Natural killer cell (primary cell): ENCODE data around the gene POR. TPM values are rescaled to one million over a fixed set of nuclear protein-coding genes. Genes with fewer than 3 reads are reported as not detected.
A peak's percentile ranks its signal among the peaks of the same experiment; 100 is the strongest.

ENCODE experiments used
- ATAC-seq, 3 donors: fragments of 150-1000 bp in 2 of 3; fragments of 200-7000 bp in 1 of 3; cut with Tn5 transposase; 1 replicate in 1 of 3; 2 replicates in 2 of 3; pipeline ENCODE4 v1.10.0; 2021; ENCODE audit warnings: mild to moderate bottlenecking in 2 of 3, moderate library complexity in 2 of 3
- DNase-seq, 2 donors: peaks; one replicate each; pipeline versions ENCODE4 v3.0.0 to v3.0.0-alpha.2; 2013 to 2021; ENCODE audit warnings: mixed read lengths in 1 of 2
- H3K27ac ChIP-seq: one replicate; pipeline ENCODE4 v1.5.1; 2013; ENCODE audit warnings: mild to moderate bottlenecking, low read length
- H3K27me3 ChIP-seq: one replicate; pipeline ENCODE4 v1.6.1; 2013; ENCODE audit warnings: low read length; ENCODE audit not compliant: control insufficient read depth, insufficient read depth
- H3K36me3 ChIP-seq: one replicate; pipeline ENCODE4 v1.6.1; 2013; ENCODE audit warnings: low read length; ENCODE audit not compliant: control insufficient read depth, insufficient read depth
- H3K4me1 ChIP-seq: one replicate; pipeline ENCODE4 v1.6.1; 2013; ENCODE audit warnings: low read length; ENCODE audit not compliant: control insufficient read depth, insufficient read depth
- H3K4me3 ChIP-seq: one replicate; pipeline ENCODE4 v1.5.1; 2013; ENCODE audit warnings: low read length
- H3K9me3 ChIP-seq: one replicate; pipeline ENCODE4 v1.6.1; 2013; ENCODE audit warnings: low read length; ENCODE audit not compliant: control insufficient read depth, insufficient read depth
- H3K27ac Mint-ChIP-seq, 2 donors: one replicate each; pipeline ENCODE4 v1.8.0; 2022; ENCODE audit warnings: mild to moderate bottlenecking in 2 of 2, mixed read lengths in 2 of 2, moderate library complexity in 1 of 2
- H3K27me3 Mint-ChIP-seq, 2 donors: one replicate each; pipeline ENCODE4 v1.8.0; 2022; ENCODE audit warnings: low read depth in 2 of 2, mixed read lengths in 2 of 2
- H3K36me3 Mint-ChIP-seq: one replicate; pipeline ENCODE4 v1.8.0; 2022; ENCODE audit warnings: mixed read lengths
- H3K4me1 Mint-ChIP-seq, 2 donors: one replicate each; pipeline ENCODE4 v1.8.0; 2022; ENCODE audit warnings: mixed read lengths in 2 of 2
- H3K4me3 Mint-ChIP-seq: one replicate; pipeline ENCODE4 v1.8.0; 2022; ENCODE audit warnings: mild to moderate bottlenecking, moderate library complexity, mixed read lengths
- H3K9me3 Mint-ChIP-seq, 2 donors: one replicate each; pipeline ENCODE4 v1.8.0; 2022; ENCODE audit warnings: mixed read lengths in 2 of 2
- CTCF ChIP-seq: fragments of 200-600 bp; IDR thresholded peaks from one replicate; pipeline ENCODE4 v1.8.0; 2022; ENCODE audit warnings: antibody characterized with exemption
- WGBS: methylation state at CpG from one replicate; pipeline ENCODE4 v1.1.7; 2013; ENCODE audit warnings: missing lambda C conversion rate; ENCODE audit not compliant: insufficient coverage; 5-methylcytosine and 5-hydroxymethylcytosine counted together
- intact Hi-C: fragments of 100-400 bp; cut with micrococcal nuclease; formaldehyde crosslinking; loops from one replicate; pipeline ENCODE4 v1.14.2; 2022
- total RNA-seq, 4 donors: library from RNA; stranded (reverse); fragments of 120-200 nt in 1 of 4; gene quantifications; one replicate each; pipeline versions ENCODE4 v1.2.3 to v1.2.4, GENCODE V29; 2013 to 2022

The POR gene
- total RNA-seq, 3 donors from 2014 or later (not counting 1 experiment from before 2014, with no cell fraction given): 56.0 to 60.5 (median 58.3) TPM

GRCh38 chr7:75961218-75961617 is 46.3 kb downstream of the POR start:
- H3K4me3 Mint-ChIP-seq: no peak overlapping the region
- H3K9me3 Mint-ChIP-seq: no peaks in the 10 kb centered on the region
- H3K4me1 Mint-ChIP-seq: peaks cover 0 to 6% of the 10 kb centered on the region in 2 donors
- DNase-seq: no peak
- no peaks in the 10 kb centered on the region for H3K27me3 ChIP-seq
- H3K36me3 Mint-ChIP-seq: peaks cover 6% of the 10 kb centered on the region
- H3K4me1 ChIP-seq: no peaks in the 10 kb centered on the region
- no peak overlapping the region for H3K27ac Mint-ChIP-seq
- peaks cover 12% of the 10 kb centered on the region for H3K36me3 ChIP-seq
- no peaks in the 10 kb centered on the region for H3K9me3 ChIP-seq
- TF ChIP-seq CTCF: no peak
- intact Hi-C loops: no loop called here
- H3K4me3 ChIP-seq: no peak overlapping the region
- no peak overlapping the region for H3K27ac ChIP-seq
- no peaks in the 10 kb centered on the region for H3K27me3 Mint-ChIP-seq
- 96% methylated on average over 7 of the region's 7 CpGs for WGBS
- ATAC-seq: no peak

DNA sequence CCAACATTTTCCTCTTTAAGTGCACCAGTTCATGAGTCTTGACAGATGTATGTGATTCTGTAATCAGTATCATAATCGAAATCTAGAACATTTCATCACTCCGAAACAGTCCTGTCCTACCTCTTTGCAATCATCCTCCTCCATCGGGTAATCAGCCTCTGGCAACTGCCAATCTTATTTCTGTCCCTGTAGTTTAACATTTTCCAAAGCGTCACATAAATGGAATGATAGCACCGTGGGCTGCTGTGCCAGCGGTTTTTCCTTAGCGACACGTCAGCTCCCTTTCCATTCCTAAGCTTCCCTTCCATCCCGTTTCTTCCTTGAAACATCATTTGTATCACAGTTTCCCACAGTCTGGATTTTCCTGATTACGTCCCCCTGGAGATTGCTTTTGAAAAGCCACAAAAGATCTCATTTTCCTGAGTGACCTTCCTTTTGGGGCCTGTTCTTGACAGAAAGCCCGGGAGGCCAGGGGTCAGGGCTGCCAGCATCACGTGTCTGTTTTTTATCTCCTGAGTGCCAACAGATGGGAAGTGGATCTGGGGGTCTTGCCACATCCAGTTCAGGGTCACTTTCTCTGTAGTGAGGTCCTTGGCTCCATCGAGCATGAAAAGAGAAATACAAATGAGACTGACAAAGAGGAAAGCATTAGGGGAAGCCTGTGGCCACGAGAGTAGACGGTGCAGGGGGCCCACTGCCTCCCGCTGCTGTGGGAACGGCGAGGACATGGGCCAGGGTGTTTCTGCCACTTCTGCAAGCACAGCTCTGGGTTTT is 47.8 kb downstream of the POR start:
- peaks cover 12% of the 10 kb centered on the region for H3K36me3 ChIP-seq
- no peak overlapping the region for H3K4me3 ChIP-seq
- TF ChIP-seq CTCF: no peak
- intact Hi-C loops: no loop called here
- H3K4me1 ChIP-seq: peaks cover 3% of the 10 kb centered on the region
- Mint-ChIP-seq H3K27me3 (no peaks in the 10 kb centered on the region), H3K4me1 (peaks cover 0 to 6% of the 10 kb centered on the region in 2 donors), H3K36me3 (peaks cover 1% of the 10 kb centered on the region), H3K27ac (peak overlapping the region in 1 of 2 donors; percentile 63), H3K9me3 (no peaks in the 10 kb centered on the region), H3K4me3 (no peak overlapping the region)
- H3K27me3 ChIP-seq: no peaks in the 10 kb centered on the region
- no peak for DNase-seq
- 78% methylated on average over 18 of the region's 18 CpGs for WGBS
- H3K9me3 ChIP-seq: no peaks in the 10 kb centered on the region
- no peak overlapping the region for H3K27ac ChIP-seq
- no peak for ATAC-seq

DNA sequence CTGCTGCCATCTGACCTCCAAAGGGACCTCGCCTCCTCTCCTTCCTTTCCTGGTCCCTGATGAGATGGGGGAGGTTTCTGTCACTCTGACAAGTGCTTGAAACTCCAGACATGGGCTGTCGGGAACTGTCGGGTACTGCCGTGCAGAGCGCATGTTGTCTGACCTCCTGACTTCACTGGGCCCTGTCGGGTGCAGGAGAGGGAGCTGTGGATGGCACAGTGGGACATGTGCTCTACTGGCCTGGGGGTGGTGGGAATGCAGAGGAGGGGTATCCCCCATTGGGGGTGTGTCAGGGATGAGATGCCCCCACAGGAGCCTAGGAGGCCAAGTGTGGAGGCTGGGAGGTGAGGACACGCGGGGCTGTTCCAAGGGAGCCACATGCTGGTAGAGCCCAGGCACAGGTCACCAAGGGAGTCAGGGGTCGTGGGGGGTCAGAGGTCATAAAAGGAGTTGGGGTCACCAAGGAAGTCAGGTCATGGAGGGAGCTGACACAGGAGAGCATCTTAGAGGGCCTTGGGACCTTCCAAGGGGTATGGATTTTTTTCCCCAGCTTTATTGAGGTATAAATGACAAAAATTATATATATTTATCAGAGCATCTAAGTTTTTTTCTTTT is 48.5 kb downstream of the POR start:
- H3K36me3 ChIP-seq: peaks cover 13% of the 10 kb centered on the region
- no peaks in the 10 kb centered on the region for H3K27me3 ChIP-seq
- H3K27ac Mint-ChIP-seq: peak overlapping the region in 1 of 2 donors; percentile 63
- no peaks in the 10 kb centered on the region for H3K27me3 Mint-ChIP-seq
- H3K9me3 Mint-ChIP-seq: no peaks in the 10 kb centered on the region
- WGBS: 92% methylated on average over 9 of the region's 9 CpGs
- no peaks in the 10 kb centered on the region for H3K36me3 Mint-ChIP-seq
- H3K4me1 ChIP-seq: peaks cover 3% of the 10 kb centered on the region
- H3K4me3 ChIP-seq: no peak overlapping the region
- intact Hi-C loops: no loop called here
- H3K27ac ChIP-seq: no peak overlapping the region
- no peak for TF ChIP-seq CTCF
- no peak overlapping the region for H3K4me3 Mint-ChIP-seq
- no peaks in the 10 kb centered on the region for H3K9me3 ChIP-seq
- DNase-seq (no peak), ATAC-seq (no peak)
- H3K4me1 Mint-ChIP-seq: peaks cover 0 to 6% of the 10 kb centered on the region in 2 donors
